ENCODE data around the gene RBM17. TPM values are rescaled to one million over a fixed set of nuclear protein-coding genes. Genes with fewer than 3 reads are reported as not detected.
"Not testable (repeated sequence)": the region's sequence is repeated elsewhere in the genome, so short reads cannot be mapped to it uniquely, and the experiment has no call there.

The RBM17 gene
- total and polyA plus RNA-seq, 2 of the 13 experiments (the other 11 are each of a cell fraction or from before 2014, with no cell fraction given), result 30.7 to 77.5 TPM

DNA sequence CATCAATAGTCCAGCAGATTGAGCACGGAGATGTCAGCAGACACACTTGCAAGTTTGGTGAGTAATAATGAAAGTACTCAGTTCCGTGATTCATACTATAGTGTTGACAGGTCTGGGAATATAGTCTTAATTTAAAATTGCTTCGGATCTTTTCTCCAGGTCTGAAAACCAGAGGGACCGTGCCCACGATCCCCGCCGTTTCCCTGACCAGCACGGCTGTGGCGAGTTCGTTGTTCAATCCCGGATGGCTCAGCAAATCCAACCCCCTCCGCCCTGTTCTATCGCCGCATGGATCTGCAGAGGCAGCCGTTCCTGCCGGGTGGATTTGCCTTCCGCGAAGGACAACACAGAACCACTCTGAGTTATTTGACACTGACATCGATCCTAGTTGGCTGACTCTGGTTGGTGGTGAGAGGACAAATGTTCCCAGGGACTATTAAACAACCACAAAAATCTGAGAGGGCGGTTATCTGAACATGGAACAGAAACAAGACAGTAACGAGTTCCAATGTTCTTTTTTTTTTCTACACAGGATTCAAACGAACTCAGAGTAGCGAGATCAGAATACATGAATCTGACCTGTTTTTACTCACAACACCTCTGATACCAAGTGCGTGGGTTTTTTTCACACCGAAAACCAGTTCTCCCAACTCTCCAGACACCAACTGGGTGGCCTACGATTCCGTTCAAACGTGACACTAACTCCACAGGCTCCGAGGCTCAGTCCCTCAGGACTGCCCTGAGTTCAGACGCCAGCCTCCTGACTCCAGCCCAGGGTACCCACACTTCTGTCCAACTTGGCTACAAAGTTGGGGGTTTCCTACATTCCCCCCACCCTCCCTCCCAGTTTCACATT lies 52.7 kb downstream of the RBM17 start:
- Histone ChIP-seq H3K9me3 (ENCODE audit: low read length) (no peaks in the 10 kb centered on the region), H3K4me1 (ENCODE audit: insufficient read depth, low read length) (peaks cover 26% of the 10 kb centered on the region), H3K36me3 (replicated peaks in 1 of 2; ENCODE audit: control insufficient read depth in 1 of 2, insufficient read depth in 2 of 2, low read length in 2 of 2) (no peaks in the 10 kb centered on the region), H3K4me2 (ENCODE audit: low read depth, low read length) (peak overlapping the region; percentile 46), H3K27ac (ENCODE audit: extremely low read length, insufficient read depth, low read length) (no peak overlapping the region), H4K20me1 (ENCODE audit: insufficient read depth, low read length) (no peaks in the 10 kb centered on the region; the same call in 1 of the 2 replicates), H3K4me3 (replicated peaks in 1 of 3; ENCODE audit: insufficient read depth in 1 of 3, low read depth in 2 of 3, low read length in 3 of 3) (peak overlapping the region in 2 of 3 experiments; percentile 8 to 25; a peak in 2 of 6 replicates), H3K79me2 (ENCODE audit: insufficient read depth, low read length) (no peaks in the 10 kb centered on the region), H3K27me3 (ENCODE audit: control insufficient read depth in 1 of 2, insufficient read depth in 2 of 2, low read length in 2 of 2) (peaks cover 9 to 72% of the 10 kb centered on the region in 2 experiments; a peak in 3 of 5 replicates), H2AFZ (ENCODE audit: low read length) (no peak overlapping the region), H3K9ac (ENCODE audit: insufficient read depth, low read depth, low read length) (no peak overlapping the region)
- ATAC-seq, result peak; percentile 24; the same call in 2 of the 3 replicates
- 12% methylated on average over 30 of the region's 30 CpGs for WGBS (ENCODE audit: low lambda C conversion rate)
- DNase-seq (ENCODE audit: low spot score), result no peak
- BruUV-seq (replicated peaks), result no TSS peak
- in situ Hi-C loops (cut with HindIII; ENCODE audit: extremely low pct_ligation_motif_present, low pct_unique_long_range_greater_than_20kb), result no loop called here
- TF ChIP-seq ZBTB7A (CRISPR knock-in tag; IDR thresholded peaks at IDR 0.05) (no peak), RNF2 (conservative IDR thresholded peaks at IDR 0.05; ENCODE audit: low read depth) (peak; percentile 59; the same call in 1 of the 2 replicates), KLF16 (CRISPR knock-in tag; IDR thresholded peaks at IDR 0.05) (no peak), EZH2 (conservative IDR thresholded peaks at IDR 0.05; ENCODE audit: low read depth, low read length) (0 out of 2 replicates have a peak, but pooled peaks have one; percentile 35), SKI (IDR thresholded peaks at IDR 0.05; ENCODE audit: partially characterized antibody) (no peak), CBX2 (IDR thresholded peaks at IDR 0.05; ENCODE audit: low read depth, low read length) (peak; percentile 85), CBX2 (CRISPR knock-in tag; IDR thresholded peaks at IDR 0.05; ENCODE audit: low read depth) (peak; percentile 70; the same call in 1 of the 2 replicates)
- TF ChIP-seq, protein P1, sequence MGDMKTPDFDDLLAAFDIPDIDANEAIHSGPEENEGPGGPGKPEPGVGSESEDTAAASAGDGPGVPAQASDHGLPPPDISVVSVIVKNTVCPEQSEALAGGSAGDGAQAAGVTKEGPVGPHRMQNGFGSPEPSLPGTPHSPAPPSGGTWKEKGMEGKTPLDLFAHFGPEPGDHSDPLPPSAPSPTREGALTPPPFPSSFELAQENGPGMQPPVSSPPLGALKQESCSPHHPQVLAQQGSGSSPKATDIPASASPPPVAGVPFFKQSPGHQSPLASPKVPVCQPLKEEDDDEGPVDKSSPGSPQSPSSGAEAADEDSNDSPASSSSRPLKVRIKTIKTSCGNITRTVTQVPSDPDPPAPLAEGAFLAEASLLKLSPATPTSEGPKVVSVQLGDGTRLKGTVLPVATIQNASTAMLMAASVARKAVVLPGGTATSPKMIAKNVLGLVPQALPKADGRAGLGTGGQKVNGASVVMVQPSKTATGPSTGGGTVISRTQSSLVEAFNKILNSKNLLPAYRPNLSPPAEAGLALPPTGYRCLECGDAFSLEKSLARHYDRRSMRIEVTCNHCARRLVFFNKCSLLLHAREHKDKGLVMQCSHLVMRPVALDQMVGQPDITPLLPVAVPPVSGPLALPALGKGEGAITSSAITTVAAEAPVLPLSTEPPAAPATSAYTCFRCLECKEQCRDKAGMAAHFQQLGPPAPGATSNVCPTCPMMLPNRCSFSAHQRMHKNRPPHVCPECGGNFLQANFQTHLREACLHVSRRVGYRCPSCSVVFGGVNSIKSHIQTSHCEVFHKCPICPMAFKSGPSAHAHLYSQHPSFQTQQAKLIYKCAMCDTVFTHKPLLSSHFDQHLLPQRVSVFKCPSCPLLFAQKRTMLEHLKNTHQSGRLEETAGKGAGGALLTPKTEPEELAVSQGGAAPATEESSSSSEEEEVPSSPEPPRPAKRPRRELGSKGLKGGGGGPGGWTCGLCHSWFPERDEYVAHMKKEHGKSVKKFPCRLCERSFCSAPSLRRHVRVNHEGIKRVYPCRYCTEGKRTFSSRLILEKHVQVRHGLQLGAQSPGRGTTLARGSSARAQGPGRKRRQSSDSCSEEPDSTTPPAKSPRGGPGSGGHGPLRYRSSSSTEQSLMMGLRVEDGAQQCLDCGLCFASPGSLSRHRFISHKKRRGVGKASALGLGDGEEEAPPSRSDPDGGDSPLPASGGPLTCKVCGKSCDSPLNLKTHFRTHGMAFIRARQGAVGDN (CRISPR knock-in tag; IDR thresholded peaks at IDR 0.05), result 0 out of 2 replicates have a peak, but pooled peaks have one; percentile 12
- FAIRE-seq, result no peak
- intact Hi-C loops (cut with micrococcal nuclease; ENCODE audit: unreplicated experiment), result loop anchor here (2.0 kb wide), 1 partner anchor 53 kb away; the partner anchor contains the start of gene RBM17
- CTCF ChIA-PET (ENCODE audit: low intra/inter-chr PET ratio, low total read pairs), result no interaction called here
- POLR2A ChIA-PET, result no interaction called here

DNA sequence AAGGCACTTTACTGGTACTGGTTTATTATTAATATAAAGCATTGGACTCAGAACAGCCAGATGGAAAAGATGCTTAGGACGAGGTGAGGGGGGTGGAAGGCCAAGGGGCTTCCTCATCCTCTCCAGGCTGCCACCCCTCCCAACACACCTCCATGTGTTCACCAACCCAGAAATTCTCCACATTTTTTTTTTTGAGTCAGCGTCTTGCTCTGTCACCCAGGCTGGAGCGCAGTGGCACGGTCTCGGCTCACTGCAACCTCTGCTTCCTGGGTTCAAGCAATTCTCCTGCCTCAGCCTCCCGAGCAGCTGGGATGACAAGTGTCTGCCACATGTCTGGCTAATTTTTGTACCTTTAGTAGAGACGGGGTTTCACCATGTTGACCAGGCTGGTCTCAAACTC lies 53.4 kb downstream of the RBM17 start:
- H3K79me2 ChIP-seq (ENCODE audit: insufficient read depth, low read length); H3K36me3 ChIP-seq (replicated peaks in 1 of 2; ENCODE audit: control insufficient read depth in 1 of 2, insufficient read depth in 2 of 2, low read length in 2 of 2); H3K9ac ChIP-seq (ENCODE audit: insufficient read depth, low read depth, low read length); BruUV-seq (replicated peaks); CTCF ChIA-PET (ENCODE audit: low intra/inter-chr PET ratio, low total read pairs); H4K20me1 ChIP-seq (ENCODE audit: insufficient read depth, low read length); H3K9me3 ChIP-seq (ENCODE audit: low read length); H3K4me3 ChIP-seq (replicated peaks in 1 of 3; ENCODE audit: insufficient read depth in 1 of 3, low read depth in 2 of 3, low read length in 3 of 3); H3K4me2 ChIP-seq (ENCODE audit: low read depth, low read length); FAIRE-seq; DNase-seq (ENCODE audit: low spot score); in situ Hi-C loops (cut with HindIII; ENCODE audit: extremely low pct_ligation_motif_present, low pct_unique_long_range_greater_than_20kb); ATAC-seq; H2AFZ ChIP-seq (ENCODE audit: low read length); H3K27ac ChIP-seq (ENCODE audit: extremely low read length, insufficient read depth, low read length); POLR2A ChIA-PET: not testable (repeated sequence)
- Histone ChIP-seq H3K27me3 (ENCODE audit: control insufficient read depth in 1 of 2, insufficient read depth in 2 of 2, low read length in 2 of 2) (peaks cover 9 to 70% of the 10 kb centered on the region in 2 experiments; a peak in 4 of 5 replicates), H3K4me1 (ENCODE audit: insufficient read depth, low read length) (peaks cover 33% of the 10 kb centered on the region)
- intact Hi-C loops (cut with micrococcal nuclease; ENCODE audit: unreplicated experiment), result loop anchor here (2.0 kb wide), 1 partner anchor 53 kb away; the partner anchor contains the start of gene RBM17
- 56% methylated on average over 7 of the region's 7 CpGs for WGBS (ENCODE audit: low lambda C conversion rate)

Measured in HepG2 (cell line).